HG03432 (cell line): ENCODE data around the gene KCNMA1.

Experiments
- ATAC-seq: cut with Tn5 transposase; IDR thresholded peaks from one replicate; pipeline ENCODE4 v1.9.1; 2021; ENCODE audit warnings: mild to moderate bottlenecking, moderate library complexity; ENCODE audit not compliant: unreplicated experiment

The KCNMA1 gene

GRCh38 chr10:77315496-77316129, 322.0 kb downstream of the KCNMA1 start:
- ATAC-seq, result no peak

GRCh38 chr10:77313066-77313750, 324.4 kb downstream of the KCNMA1 start:
- no peak for ATAC-seq

- ATAC-seq, result no peak
Observed at GRCh38 chr10:77311186-77311585, 326.4 kb downstream of the KCNMA1 start.

DNA sequence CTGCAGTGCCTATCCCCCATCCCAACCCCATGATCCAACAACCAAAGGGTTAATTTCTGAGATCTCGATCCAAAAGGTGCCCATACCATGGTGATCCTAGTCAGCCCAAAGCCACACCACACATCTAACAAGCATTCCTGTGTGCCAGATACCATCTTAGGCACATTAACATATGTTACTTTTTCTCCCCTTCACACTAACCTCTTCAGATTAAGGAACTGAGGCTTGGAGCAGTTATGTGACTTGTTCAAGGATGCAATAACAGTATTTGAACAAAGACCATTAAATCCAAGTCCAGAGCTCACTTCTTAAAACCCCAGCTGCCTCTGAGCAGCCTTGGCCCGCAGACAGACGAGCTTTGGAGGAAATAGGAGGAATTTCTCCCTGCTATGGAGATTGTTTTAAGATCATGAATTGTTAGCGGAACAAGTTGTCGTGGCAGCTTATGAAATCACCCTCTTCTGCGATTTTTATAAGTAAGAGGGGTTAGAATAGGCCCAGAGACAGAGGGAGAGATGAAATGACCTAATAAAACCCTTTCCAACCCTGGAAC, 327.2 kb downstream of the KCNMA1 start:
- ATAC-seq, result no peak

DNA sequence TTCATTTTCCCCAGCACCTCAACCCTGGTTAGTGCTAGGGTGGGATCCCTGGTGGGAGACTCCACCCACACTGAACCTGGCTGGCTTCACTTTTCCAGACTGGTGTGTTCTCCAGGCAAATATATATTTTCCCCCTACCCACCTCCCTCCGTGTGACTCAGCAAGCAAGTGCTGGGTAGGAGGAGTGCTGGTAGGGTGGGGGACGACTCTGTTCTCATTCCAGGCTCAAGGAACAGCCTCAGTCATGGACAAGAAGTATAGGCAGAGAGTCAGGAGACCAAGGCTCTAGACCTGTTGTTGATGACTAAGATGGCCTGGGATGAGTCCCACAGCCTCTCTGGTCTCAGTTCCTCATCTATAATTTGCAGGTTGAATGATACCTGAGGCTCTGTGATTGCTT, 328.1 kb downstream of the KCNMA1 start:
- no peak for ATAC-seq

GRCh38 chr10:77309092-77309491, 328.5 kb downstream of the KCNMA1 start:
- ATAC-seq, result no peak

GRCh38 chr10:77308084-77308732, 329.4 kb downstream of the KCNMA1 start:
- no peak for ATAC-seq

DNA sequence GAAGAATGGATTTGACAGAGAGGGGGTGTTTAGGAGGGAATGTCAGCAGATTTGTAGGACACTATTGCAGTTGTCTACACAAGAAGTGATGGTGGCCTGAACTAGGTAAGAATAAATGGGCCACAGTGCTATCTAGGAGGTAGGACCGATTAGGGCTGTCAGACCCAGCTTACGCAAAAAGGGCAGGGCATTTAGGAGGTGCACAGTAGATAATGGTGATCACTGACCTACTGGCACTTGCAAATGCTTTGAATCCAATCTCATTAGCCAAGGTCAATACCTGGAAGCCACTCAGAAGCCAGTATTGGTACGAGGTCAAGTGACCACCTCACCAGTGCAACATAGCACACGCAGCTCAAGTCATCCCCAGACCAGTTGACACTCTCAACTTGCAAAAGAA, 330.9 kb downstream of the KCNMA1 start:
- ATAC-seq, result no peak

DNA sequence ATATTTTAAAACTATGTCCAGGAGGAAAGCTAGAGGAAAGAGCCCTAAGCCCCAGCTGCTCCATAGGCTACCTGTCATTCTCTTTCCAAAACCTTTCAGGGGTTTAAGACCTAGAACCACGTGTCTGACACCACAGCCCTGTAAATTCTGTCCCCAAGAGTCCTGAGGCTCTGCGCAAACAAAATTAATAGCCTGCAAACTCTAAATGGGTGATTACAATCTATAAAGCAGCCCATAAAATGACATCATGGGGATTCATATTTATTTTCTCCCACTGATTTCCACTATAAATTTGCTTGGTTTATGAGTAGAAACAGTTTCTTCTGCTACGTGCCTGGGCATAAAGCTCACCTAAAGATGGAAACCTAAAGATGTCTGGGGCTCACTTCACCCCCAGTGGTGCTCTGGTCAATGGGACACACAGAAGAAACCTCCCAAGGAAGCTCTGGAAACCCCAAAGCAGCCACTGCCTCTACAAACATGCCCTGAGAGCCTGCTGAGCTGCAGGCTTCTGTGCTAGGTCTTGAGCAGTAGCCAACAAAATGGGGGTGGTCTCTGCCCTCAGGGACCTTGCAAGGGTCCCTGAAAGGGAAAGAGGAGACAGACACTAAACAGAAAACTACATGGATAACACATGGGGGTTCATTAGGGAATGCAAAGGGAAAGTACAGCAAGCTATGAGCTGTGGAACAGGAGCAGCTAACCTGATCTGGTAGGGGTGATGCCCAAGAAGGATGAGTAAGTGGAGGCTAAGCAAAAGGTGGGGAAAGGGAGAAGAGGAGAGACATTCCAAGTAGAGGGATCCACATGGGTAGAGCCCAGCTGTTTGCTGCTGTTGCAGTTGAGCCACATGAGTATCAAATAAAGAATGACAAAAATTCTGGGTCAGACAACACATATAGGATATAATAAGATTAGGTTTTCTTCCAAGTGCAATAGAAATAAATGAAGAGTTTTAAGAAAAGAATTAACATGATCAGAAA, 331.7 kb downstream of the KCNMA1 start:
- no peak for ATAC-seq

- no peak for ATAC-seq
Observed at GRCh38 chr10:77304192-77304591, 333.4 kb downstream of the KCNMA1 start.

DNA sequence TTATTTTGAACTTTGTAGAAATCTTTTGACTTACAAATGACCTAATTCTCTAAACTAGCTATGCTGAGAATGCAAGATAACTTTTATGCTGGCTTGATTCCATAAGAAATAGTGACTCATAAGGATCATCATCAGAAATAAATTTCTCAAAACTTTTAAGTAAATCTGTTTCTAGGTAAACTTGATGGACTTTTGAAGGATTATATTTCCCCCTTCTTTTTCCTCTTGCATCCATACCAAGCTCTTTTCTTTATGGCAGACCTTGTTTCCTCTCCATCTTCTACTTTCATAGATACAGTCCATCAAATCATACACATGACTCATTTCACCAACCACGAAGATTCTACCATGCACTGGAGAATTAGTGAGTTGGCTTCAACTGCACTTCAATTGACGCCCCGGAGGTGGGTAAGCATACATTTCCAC, 336.3 kb downstream of the KCNMA1 start:
- ATAC-seq, result no peak

DNA sequence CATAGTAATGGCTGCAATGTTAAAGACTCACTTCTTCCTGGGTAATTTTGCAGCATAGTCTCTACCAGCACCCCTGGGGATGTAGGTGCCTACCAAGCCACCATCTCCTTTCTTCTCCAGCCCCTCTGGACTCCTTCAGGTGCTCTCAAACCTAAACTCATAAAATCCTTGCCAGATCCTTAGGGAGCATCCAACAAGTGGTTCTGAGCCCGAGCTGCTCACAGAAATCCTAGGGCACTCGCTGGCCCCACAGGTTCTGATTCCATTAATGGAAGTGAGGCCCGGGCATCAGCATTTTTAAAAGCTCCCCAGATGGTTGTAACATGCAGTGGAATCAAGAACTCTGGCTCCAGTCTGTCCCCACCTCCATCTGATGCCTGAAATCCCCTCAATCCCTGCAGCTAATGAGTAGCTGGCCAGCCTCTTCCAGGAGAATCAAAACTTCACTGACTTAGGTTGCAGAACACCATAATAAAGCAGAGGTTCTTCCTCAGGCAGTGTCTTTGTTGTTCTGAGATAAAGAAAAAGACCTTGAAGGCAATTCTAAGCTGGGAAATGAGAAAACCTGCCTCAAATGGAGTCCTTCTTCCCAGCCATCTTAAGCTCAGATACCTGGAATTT, 336.8 kb downstream of the KCNMA1 start:
- no peak for ATAC-seq

GRCh38 chr10:77299320-77299719, 338.3 kb downstream of the KCNMA1 start:
- no peak for ATAC-seq

DNA sequence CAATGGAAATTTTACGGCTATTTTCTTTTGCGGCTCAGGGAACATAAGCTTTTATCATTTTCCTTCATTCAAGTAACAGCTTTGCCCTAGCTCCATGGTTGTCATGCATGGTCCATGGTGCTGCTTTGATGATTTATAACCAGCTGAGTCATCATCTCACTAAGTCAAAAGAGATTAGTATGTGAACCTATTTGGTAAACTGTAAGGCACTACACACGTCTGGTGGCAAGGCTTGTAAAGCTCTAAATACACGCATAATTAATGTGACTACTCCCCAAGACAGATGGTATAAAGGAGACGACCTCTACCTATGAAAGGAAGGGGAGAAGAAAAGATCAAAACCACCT, 340.2 kb downstream of the KCNMA1 start:
- ATAC-seq, result no peak

- no peak for ATAC-seq
Observed at GRCh38 chr10:77296534-77297392, 340.8 kb downstream of the KCNMA1 start.

DNA sequence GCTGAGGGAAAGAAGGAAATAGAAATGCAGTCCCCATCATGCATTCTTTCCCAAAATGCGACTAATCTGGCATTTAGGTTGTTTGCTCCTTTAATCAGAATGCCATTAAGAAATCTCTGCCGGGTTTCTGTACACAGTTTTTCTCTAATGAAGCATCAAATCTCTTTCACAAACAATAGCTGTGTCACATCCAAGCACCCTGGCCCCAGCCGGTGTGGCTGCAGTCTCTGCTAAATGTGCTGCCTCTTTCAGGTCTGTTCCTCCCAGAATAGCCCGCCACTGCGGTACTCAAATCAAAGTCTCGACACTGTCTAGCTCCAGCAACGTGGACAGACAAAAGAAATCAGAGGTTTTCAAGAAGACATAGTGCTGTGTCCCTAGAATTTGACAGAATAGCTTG, 343.8 kb downstream of the KCNMA1 start:
- no peak for ATAC-seq

- ATAC-seq, result no peak
Observed at GRCh38 chr10:77293347-77293746, 344.3 kb downstream of the KCNMA1 start.

- no peak for ATAC-seq
Observed at GRCh38 chr10:77291596-77292505, 345.8 kb downstream of the KCNMA1 start.
